Muscle layer of duodenum (tissue), 2 donors: ENCODE data around the gene MYL6.

Experiments
- H3K27ac ChIP-seq: one replicate; pipeline ENCODE4 v1.7.0; 2013; ENCODE audit warnings: mild to moderate bottlenecking, low read length
- H3K27me3 ChIP-seq: one replicate; pipeline ENCODE4 v1.7.0; 2013; ENCODE audit warnings: low read depth, mild to moderate bottlenecking, control low read depth, low read length
- H3K36me3 ChIP-seq, 2 donors: one replicate each; pipeline ENCODE4 v1.7.0; 2013; ENCODE audit warnings: low read length in 2 of 2, control low read depth in 1 of 2, mild to moderate bottlenecking in 1 of 2; ENCODE audit not compliant: insufficient read depth in 2 of 2, control insufficient read depth in 1 of 2
- H3K4me1 ChIP-seq, 2 donors: one replicate each; pipeline ENCODE4 v1.7.0; 2013; ENCODE audit warnings: low read length in 2 of 2, mild to moderate bottlenecking in 2 of 2, control low read depth in 1 of 2, moderate library complexity in 1 of 2; ENCODE audit not compliant: insufficient read depth in 2 of 2, control insufficient read depth in 1 of 2
- H3K4me3 ChIP-seq, 2 donors: one replicate each; pipeline ENCODE4 v1.7.0; 2013; ENCODE audit warnings: low read length in 2 of 2, low read depth in 1 of 2, mild to moderate bottlenecking in 1 of 2
- H3K9me3 ChIP-seq, 2 donors: one replicate each; pipeline ENCODE4 v1.7.0; 2013; ENCODE audit warnings: low read length in 2 of 2, control low read depth in 1 of 2, mild to moderate bottlenecking in 1 of 2; ENCODE audit not compliant: control insufficient read depth in 1 of 2
- donor health status: healthy.

MYL6 gene

DNA sequence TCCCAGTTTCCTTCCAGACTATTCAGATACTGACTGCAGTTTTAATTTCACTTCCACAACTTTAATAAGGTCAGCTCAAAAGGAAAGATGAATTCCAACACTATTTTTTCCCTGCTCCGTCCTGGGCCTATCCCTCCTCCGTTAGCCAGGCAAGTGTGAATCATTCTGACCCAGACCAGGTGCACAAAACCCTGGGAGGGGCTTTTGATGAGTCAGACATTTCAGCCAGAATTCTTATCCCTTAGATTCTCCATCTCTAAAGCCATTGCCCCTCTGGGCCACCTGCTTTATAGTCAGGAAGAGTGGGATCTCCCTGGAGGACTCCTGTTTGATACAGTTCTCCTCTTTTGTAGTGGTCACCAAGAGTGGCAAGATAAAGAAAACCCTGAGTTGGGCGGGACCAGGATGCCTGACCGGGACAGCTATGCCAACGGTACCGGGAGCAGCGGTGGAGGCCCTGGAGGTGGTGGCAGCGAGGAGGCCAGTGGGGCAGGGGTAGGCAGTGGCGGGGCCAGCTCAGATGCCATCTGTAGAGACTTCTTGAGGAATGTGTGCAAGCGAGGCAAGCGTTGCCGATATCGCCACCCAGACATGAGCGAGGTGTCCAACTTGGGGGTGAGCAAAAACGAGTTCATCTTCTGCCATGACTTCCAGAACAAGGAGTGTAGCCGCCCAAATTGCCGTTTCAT lies 37.9 kb upstream of the MYL6 start:
- no peak overlapping the region for H3K4me3 ChIP-seq
- H3K27ac ChIP-seq: peak overlapping the region; percentile 100
- no peaks in the 10 kb centered on the region for H3K27me3 ChIP-seq
- no peaks in the 10 kb centered on the region for H3K9me3 ChIP-seq
- peaks cover 16 to 49% of the 10 kb centered on the region in 2 donors for H3K4me1 ChIP-seq
- H3K36me3 ChIP-seq: peaks cover 14 to 30% of the 10 kb centered on the region in 2 donors

GRCh38 chr12:56121204-56121870 lies 36.8 kb upstream of the MYL6 start:
- no peaks in the 10 kb centered on the region for H3K27me3 ChIP-seq
- peaks cover 21 to 58% of the 10 kb centered on the region in 2 donors for H3K4me1 ChIP-seq
- peaks cover 14 to 30% of the 10 kb centered on the region in 2 donors for H3K36me3 ChIP-seq
- no peak overlapping the region for H3K27ac ChIP-seq
- no peaks in the 10 kb centered on the region for H3K9me3 ChIP-seq
- no peak overlapping the region for H3K4me3 ChIP-seq

GRCh38 chr12:56122637-56123036 lies 35.5 kb upstream of the MYL6 start:
- H3K27me3 ChIP-seq: no peaks in the 10 kb centered on the region
- H3K4me1 ChIP-seq: peaks cover 34 to 65% of the 10 kb centered on the region in 2 donors
- no peaks in the 10 kb centered on the region for H3K9me3 ChIP-seq
- no peak overlapping the region for H3K27ac ChIP-seq
- no peak overlapping the region for H3K4me3 ChIP-seq
- peaks cover 14 to 26% of the 10 kb centered on the region in 2 donors for H3K36me3 ChIP-seq

GRCh38 chr12:56124133-56124532 lies 34.0 kb upstream of the MYL6 start:
- Histone ChIP-seq H3K4me1 (peaks cover 26 to 56% of the 10 kb centered on the region in 2 donors), H3K4me3 (no peak overlapping the region), H3K27me3 (no peaks in the 10 kb centered on the region), H3K9me3 (no peaks in the 10 kb centered on the region), H3K27ac (no peak overlapping the region), H3K36me3 (peaks cover 14 to 26% of the 10 kb centered on the region in 2 donors)

- Histone ChIP-seq H3K9me3 (no peaks in the 10 kb centered on the region), H3K36me3 (peaks cover 11 to 24% of the 10 kb centered on the region in 2 donors), H3K27me3 (no peaks in the 10 kb centered on the region), H3K27ac (peak overlapping the region; percentile 94), H3K4me1 (peaks cover 18 to 55% of the 10 kb centered on the region in 2 donors), H3K4me3 (peak overlapping the region; percentile 92 to 94)
Observed at GRCh38 chr12:56126732-56127239, 31.4 kb upstream of the MYL6 start.

DNA sequence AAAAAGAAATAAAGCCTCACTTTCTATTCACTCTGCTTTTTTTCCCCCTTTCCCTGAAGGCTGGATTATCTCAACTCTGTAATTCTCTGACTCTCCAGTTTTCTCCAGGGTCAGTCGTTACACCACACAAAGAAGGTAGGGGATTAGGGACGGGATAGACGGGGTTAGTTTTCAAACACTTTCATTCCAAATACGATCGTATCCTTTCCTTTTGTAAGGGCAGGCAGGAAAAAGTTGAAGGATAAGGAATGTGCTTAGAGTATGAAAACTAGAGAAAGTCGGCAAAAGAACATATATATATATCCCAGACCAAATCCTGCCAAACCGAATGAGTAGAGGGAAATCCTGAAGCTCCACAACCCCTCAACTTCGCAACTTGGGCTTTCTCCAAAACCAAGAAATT lies 30.7 kb upstream of the MYL6 start:
- Histone ChIP-seq H3K4me1 (peaks cover 18 to 48% of the 10 kb centered on the region in 2 donors), H3K27me3 (no peaks in the 10 kb centered on the region)

GRCh38 chr12:56127888-56128669 lies 30.1 kb upstream of the MYL6 start, which contains the start of gene ESYT1:
Gene ESYT1, plus strand, starts transcription at chr12:56128267. Its CDS starts 53 bp downstream, at chr12:56128320.
- Histone ChIP-seq H3K4me3 (peak within 1 kb of the TSS; percentile 92 to 94), H3K27me3 (no peaks in the 10 kb centered on the region), H3K27ac (peak within 1 kb of the TSS; percentile 94), H3K36me3 (peaks cover 19 to 29% of the 10 kb centered on the region in 2 donors), H3K9me3 (no peaks in the 10 kb centered on the region), H3K4me1 (peaks cover 18 to 42% of the 10 kb centered on the region in 2 donors)

More for the DNA sequence above, 30.7 kb upstream of the MYL6 start:
- Histone ChIP-seq H3K27ac (peak overlapping the region; percentile 94), H3K36me3 (peaks cover 17 to 26% of the 10 kb centered on the region in 2 donors), H3K4me3 (peak overlapping the region; percentile 92 to 94), H3K9me3 (no peaks in the 10 kb centered on the region)

GRCh38 chr12:56128670-56129205 lies 29.4 kb upstream of the MYL6 start:
- Histone ChIP-seq H3K27me3 (no peaks in the 10 kb centered on the region), H3K9me3 (no peaks in the 10 kb centered on the region), H3K4me3 (peak overlapping the region; percentile 92 to 94), H3K4me1 (peaks cover 18 to 41% of the 10 kb centered on the region in 2 donors), H3K27ac (peak overlapping the region; percentile 76), H3K36me3 (peaks cover 25 to 32% of the 10 kb centered on the region in 2 donors)

GRCh38 chr12:56129206-56129941 lies 28.8 kb upstream of the MYL6 start:
- peaks cover 18 to 41% of the 10 kb centered on the region in 2 donors for H3K4me1 ChIP-seq
- H3K36me3 ChIP-seq: peaks cover 32 to 37% of the 10 kb centered on the region in 2 donors
- H3K27ac ChIP-seq: peak overlapping the region; percentile 76
- H3K4me3 ChIP-seq: peak overlapping the region; percentile 92 to 94
- no peaks in the 10 kb centered on the region for H3K27me3 ChIP-seq
- no peaks in the 10 kb centered on the region for H3K9me3 ChIP-seq

GRCh38 chr12:56129942-56130495 lies 28.1 kb upstream of the MYL6 start:
- no peaks in the 10 kb centered on the region for H3K9me3 ChIP-seq
- peak overlapping the region; percentile 60 for H3K27ac ChIP-seq
- no peaks in the 10 kb centered on the region for H3K27me3 ChIP-seq
- H3K4me3 ChIP-seq: peak overlapping the region; percentile 11 to 94
- H3K4me1 ChIP-seq: peaks cover 18 to 36% of the 10 kb centered on the region in 2 donors
- H3K36me3 ChIP-seq: peaks cover 37 to 41% of the 10 kb centered on the region in 2 donors
